Testis (tissue), 2 donors: ENCODE results near the gene ZFYVE1.

Experiments used
- CTCF ChIP-seq, 3 experiments: fragments of 450-650 bp in 2 of 3; fragments of 200-600 bp in 1 of 3; sonication (generic) in 1 of 3; IDR thresholded peaks; one replicate each; pipeline ENCODE4 v1.5.1; 2016 to 2019; ENCODE audit warnings: antibody characterized with exemption in 3 of 3, mild to moderate bottlenecking in 2 of 3, moderate library complexity in 1 of 3
- POLR2A ChIP-seq: fragments of 450-650 bp; IDR thresholded peaks from one replicate; pipeline ENCODE4 v1.6.1; 2017; ENCODE audit warnings: antibody characterized with exemption, mild to moderate bottlenecking, moderate library complexity

DNA sequence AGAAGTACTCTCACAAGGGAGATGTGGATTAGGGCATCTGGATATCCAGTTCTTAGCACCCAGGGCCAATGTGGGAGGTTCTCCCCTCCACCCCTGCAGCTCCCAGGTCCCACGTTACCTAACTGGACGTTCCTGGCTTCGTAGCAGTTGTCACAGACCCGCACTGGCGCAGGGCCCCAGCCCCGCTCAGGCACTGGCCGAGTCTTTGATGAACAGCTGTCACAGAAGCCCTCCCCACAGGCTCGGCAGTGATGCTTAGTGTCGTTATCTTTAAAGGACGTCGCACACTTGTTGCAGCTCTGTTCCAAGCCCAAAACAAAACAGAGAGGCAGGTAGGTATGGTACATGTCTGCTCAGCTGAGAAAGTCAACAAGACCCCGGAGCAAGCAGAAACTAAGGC, 52.2 kb downstream of the ZFYVE1 start:
- TF ChIP-seq CTCF (IDR thresholded peaks at IDR 0.05): no peak
- no peak for TF ChIP-seq POLR2A
